Measurements from ENCODE around the gene TM9SF2.

The TM9SF2 gene

DNA sequence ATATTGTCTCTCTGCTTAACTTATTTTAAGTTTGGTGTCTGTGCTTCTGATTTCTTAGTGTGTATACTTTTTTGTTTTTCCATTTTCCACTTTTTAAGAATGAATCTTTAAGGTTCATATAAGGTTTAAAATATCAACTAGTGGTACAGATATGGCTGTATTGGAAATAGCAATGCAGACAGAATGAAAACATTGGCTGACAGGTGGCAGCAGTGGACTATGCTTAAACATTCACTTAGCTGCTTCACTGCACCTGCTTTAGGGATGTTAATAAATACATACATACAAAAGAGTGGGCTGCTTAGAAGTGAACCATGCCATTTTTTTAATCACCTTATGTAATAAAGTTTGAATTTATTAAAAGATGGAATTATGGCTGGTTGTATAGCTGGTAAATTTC is 27.3 kb downstream of the TM9SF2 start:
- TF ChIP-seq, protein P1, sequence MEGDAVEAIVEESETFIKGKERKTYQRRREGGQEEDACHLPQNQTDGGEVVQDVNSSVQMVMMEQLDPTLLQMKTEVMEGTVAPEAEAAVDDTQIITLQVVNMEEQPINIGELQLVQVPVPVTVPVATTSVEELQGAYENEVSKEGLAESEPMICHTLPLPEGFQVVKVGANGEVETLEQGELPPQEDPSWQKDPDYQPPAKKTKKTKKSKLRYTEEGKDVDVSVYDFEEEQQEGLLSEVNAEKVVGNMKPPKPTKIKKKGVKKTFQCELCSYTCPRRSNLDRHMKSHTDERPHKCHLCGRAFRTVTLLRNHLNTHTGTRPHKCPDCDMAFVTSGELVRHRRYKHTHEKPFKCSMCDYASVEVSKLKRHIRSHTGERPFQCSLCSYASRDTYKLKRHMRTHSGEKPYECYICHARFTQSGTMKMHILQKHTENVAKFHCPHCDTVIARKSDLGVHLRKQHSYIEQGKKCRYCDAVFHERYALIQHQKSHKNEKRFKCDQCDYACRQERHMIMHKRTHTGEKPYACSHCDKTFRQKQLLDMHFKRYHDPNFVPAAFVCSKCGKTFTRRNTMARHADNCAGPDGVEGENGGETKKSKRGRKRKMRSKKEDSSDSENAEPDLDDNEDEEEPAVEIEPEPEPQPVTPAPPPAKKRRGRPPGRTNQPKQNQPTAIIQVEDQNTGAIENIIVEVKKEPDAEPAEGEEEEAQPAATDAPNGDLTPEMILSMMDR (IDR thresholded peaks at IDR 0.05) = peak; percentile 40; the same call in 1 of the 2 replicates

DNA sequence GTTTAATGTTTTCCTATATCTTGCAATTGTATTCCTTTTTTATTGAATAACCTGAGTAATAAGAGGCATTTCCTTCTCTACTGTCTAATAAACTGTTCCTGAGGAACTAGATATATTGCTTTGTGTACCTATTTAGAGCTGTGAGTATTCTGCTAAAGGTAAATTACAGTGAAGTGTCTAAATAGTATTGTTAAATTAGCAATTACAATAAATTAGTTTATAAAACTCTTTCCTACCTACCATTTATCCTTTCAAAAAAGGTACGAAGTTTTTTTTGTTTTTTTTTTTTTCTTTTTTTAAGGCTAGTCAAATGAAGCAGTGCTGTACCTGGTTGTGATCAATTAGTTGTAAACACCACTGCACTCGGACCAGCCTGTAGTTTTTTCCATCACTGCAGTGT is 34.8 kb downstream of the TM9SF2 start:
- TF ChIP-seq, protein P1 (IDR thresholded peaks at IDR 0.05) = no peak

DNA sequence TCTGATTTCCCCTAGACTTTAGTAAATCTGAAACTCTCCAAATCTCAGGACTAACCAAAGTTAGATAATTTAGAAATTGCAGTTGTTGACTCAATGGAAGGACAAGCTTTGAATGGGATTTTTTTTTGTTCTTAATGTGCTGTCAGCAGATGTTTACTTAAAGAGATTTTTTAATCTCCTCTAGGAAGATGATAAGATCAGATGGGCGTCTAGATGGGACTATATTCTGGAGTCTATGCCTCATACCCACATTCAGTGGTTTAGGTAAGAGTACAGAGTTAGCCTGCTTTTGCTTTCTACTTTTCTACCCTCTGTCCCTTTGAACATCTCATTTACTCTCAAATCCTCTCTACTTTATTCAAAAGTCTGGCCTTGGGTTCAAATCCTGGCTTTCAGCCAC is 39.3 kb downstream of the TM9SF2 start:
- TF ChIP-seq, protein P1 (IDR thresholded peaks at IDR 0.05) = no peak

DNA sequence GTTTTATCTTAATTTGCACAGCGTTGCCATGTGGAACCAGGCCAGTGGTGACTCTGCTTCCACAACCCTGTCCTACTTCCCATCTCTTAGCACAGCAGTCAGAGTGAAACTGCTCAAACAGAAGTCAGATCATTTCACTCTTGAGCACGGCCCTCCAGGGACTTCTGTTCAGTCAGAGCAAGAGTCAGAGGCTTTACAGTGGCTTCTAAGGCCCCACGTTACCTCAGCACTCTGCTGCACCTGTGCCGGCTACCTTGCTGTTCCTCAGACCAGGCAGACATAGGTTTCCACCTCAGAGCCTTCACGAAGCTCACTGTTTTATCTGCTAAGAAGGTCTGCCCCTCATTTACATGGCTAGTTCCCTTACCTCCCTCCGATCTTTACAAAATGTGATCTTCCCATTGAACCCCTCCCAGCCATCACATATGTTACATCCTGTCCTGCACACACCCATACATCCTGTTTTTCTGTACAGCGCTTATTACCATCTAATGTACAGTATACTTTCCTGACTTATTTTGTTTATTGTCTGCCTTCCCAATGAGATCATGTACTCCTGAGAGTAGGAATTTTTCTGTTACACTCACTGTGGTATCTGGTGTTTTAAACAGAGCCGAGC is 41.6 kb downstream of the TM9SF2 start:
- TF ChIP-seq, protein P1 (IDR thresholded peaks at IDR 0.05) = no peak

DNA sequence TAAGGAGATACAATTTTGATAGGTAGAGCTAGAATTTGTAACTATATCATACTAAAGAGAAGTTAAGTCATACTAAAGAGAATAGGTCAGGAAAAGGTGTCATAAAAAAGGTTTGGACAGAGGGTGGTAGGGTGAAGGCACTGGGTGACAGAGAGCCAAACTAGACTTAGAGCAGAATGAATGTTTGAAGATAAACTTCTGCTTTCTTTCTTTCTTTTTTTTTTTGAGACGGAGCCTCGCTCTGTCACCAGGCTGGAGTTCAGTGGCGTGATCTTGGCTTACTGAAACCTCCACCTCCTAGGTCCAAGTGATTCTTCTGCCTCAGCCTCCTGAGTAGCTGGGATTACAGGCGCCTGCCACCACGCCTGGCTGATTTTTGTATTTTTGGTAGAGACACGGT is 44.1 kb downstream of the TM9SF2 start:
- TF ChIP-seq, protein P1 (IDR thresholded peaks at IDR 0.05) = no peak

DNA sequence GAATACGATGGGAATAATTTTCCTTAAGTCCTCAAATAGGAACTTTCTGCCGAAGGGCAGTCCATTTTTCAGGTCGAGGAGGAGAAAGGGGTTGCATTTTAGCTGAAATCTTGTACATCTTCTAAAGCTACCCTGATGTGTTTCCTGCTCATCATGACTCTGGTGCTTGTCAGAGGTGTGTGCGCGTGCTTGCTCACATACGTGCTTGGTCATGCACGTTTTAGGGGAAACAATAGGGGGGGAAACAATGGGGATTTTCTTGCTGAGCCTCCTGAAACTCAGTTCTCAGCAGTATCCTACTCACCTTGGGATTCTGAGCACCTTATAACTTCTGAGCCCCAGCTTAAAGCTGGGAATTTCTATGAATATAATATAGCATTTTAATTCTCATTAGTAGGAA is 44.7 kb downstream of the TM9SF2 start:
- TF ChIP-seq, protein P1 (IDR thresholded peaks at IDR 0.05) = no peak

DNA sequence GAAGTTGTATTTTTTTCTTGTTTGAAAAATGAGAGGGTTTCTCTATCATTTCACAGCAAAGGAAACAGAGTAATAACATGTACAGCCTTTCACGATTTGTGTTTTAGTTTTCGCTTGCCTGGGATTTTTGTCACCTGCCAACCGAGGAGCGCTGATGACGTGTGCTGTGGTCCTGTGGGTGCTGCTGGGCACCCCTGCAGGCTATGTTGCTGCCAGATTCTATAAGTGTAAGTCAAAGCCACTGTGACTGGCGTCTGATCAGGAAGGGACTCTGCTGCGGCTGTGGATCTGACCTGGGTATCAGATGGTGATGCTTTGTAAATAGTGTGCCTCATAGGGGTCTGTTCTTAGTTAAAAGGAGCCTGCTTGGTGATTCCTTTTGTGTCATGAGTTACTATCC is 45.6 kb downstream of the TM9SF2 start:
- TF ChIP-seq, protein P1 (IDR thresholded peaks at IDR 0.05) = no peak

DNA sequence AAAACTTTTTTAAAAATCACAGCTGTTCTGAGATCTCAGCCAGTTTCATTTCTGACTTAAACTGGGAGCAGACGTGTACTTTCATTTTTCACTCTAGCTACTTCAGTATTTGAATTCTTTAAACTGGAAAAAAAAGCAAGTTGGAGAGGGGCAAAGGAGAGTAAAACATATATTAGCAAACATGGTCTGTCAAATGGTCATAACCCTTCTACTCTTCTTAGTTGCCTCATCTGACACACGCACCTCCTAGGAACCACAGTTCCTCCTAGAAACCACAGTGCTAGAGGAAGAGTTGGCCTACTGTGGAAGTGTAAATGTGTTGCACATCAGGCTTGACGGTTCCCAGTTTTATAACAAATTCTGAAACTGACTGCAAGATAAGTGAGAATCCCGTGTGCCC is 47.2 kb downstream of the TM9SF2 start:
- TF ChIP-seq, protein P1 (IDR thresholded peaks at IDR 0.05) = no peak
